Gastroesophageal sphincter (tissue), 3 donors: ENCODE results near the gene SYT14.

Experiments
- CTCF ChIP-seq, 4 experiments: fragments of 200-600 bp in 2 of 4; fragments of 450-650 bp in 2 of 4; sonication (generic) in 1 of 4; IDR thresholded peaks; one replicate each; pipeline ENCODE4 v1.5.1; 2017 to 2019; ENCODE audit warnings: antibody characterized with exemption in 4 of 4, mild to moderate bottlenecking in 2 of 4, moderate library complexity in 2 of 4
- POLR2A ChIP-seq, 2 donors: fragments of 450-650 bp; IDR thresholded peaks; one replicate each; pipeline ENCODE4 v1.6.1; 2017; ENCODE audit warnings: antibody characterized with exemption in 2 of 2, mild to moderate bottlenecking in 2 of 2, moderate library complexity in 1 of 2

GRCh38 chr1:210025870-210026269 lies 87.9 kb downstream of the SYT14 start:
- TF ChIP-seq CTCF (IDR thresholded peaks at IDR 0.05) (no peak), POLR2A (IDR thresholded peaks at IDR 0.05) (no peak)
